ACHN (cell line): ENCODE measurements around the gene IFNGR1.

Experiments used
- DNase-seq: peaks from one replicate; pipeline ENCODE4 v3.0.0-alpha.2; 2015
- in situ Hi-C: cut with HindIII; loops from 2 replicates; pipeline ENCODE4 v1.10.0; 2017; ENCODE audit warnings: low sequenced_read_pairs, low pct_ligation_motif_present, low pct_unique_long_range_greater_than_20kb

The IFNGR1 gene

DNA sequence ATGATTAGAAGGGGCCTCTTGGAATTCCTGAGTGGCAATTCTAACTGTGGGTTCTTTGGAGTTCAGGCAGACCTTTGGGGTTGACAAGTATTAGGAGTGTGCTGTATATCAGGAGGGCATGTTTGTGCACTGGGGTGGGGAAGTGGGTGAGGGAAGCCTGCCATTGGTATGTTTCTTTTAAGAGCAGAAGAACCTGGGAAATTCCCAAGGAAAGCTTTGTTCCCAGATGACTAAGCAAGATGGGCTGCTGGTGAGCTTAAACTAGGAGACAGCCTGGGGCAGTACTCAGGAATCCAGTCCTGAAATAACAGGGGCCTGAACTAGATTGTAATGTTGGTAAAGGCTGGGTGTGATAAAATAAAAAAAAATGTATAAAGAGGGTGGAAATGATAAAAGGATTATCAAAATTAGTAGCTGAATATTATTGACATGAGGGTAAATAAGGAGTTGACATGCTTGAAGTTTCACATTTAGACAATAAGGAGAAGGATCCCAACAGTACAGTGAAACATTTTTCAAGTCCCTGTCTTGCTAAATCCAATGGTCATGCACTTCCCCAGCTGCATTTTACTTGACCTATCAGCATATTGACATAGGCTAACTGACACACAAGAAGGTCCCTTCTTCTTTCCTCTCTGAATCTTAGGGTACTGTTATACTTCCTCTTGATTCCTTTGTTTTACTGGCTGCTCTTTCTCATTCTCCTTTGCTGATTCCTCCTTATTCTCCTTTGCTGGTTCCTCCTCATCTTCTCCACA is 18.4 kb upstream of the IFNGR1 start:
- in situ Hi-C loops, result no loop called here
- peak; percentile 15 for DNase-seq

DNA sequence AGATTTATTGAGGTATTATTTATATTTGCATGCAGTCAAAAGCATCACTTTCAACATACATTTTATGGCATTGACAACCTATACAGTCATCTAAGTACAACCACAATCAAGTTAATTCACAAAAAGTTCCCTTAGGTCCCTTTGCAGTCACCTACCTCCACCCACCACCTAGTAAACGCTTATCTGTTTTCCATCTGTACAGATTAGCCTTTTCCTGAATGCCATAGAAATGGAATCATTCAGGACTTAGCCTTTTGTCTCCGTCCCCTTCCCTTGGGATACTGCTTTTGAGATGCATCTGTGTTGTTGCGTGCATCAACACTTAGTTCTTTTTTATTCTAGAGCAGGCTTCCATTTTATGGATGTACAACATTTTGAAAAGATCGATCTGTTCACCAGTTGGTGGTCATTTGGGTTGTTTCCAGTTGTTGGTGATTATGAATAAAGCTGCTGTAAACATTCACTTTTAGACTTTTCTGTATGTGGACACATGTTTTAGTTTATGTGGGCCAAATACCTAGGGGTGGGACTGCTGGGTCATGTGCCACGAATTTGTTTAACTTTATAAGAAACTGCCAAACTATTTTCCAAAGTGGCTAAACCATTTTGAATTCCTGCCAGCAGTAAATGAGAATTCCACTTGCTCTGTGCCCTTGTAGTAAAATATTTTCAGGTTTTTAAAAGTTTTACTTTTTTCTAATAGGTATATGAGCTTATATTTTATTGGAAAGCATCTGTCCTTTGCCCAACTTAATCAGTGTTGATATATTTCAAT is 17.6 kb upstream of the IFNGR1 start:
- in situ Hi-C loops, result no loop called here
- DNase-seq, result no peak

DNA sequence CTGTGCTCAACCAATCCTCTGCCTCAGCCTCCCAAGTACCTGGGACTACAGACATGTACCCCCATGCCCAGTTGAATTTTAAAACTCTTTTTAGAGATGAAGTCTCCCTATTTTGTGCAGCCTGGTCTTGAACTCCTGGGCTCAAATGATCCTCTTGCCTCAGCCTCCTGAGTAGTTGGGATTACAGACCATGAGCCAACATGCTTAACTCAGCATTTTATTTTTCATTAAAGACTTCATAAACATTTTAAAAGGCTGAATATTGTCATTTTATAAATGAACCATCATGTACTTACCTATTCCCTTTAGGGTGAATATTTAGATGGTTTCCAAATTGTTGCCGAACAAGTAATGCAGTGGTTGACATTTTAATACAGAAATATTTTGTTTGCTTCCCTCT is 16.5 kb upstream of the IFNGR1 start:
- DNase-seq, result no peak
- in situ Hi-C loops, result no loop called here

DNA sequence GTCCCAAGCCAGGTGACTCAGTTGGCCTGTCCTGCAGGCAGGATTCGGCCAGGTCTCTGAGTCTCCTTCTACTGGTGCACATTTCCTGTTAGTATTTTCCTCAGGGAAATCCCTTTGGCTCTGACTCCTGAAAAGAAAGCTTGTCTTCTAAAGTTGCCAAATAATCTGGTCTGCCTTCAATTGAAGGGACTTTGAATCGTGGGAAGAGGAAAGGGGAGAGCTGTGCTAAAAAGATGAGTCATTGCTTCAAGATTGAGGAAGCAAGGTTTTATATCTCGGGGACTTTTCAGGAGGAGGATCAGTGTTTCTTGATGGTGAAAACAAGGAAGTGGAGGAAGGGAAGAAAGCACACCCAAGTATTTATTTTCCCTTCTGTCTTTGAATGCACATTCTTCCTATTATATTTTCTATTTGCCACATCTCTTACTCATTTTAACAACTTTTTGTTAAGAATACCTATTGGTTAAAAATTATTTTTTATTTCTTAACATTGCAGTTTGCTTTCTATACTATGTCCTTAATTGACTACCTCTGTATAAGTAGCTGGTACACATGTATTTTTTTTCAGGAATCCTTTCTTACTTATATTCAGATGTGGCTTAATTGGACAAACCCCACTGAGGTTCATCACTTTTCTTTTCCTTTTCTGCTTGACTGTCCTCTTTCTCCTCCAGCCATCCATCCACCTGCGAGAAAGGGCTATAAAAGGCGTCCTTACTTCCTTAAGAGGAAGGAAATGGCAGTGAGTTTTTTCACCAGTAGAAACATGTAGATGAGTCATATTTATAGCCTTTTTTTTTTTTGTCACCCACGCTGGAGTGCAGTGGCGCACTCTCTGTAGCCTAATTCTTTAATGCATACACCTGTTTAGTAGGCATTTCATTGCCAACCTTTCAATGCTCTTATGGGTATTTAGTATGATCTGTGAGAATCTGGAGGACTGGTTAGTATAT is 15.0 kb upstream of the IFNGR1 start:
- in situ Hi-C loops, result no loop called here
- DNase-seq, result no peak

DNA sequence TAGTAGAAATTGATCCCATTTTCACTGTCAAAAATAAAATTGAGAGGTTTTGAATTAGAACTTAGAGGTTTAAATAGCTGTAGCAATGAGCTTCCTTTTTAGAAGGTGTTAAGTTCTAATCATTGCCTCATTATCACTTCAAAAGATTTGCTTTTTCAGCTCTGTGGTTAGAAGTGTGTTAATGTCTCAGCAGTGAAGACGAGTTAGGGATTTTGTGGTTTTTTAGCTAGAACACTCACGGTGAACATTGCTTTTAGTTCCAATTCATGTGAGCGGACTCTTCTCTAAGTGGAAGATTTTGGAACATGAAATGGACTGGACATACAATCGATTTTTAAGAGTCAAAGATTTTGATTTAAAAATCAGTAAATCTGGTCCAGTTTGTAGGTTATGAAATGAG is 12.7 kb upstream of the IFNGR1 start:
- in situ Hi-C loops, result no loop called here

DNA sequence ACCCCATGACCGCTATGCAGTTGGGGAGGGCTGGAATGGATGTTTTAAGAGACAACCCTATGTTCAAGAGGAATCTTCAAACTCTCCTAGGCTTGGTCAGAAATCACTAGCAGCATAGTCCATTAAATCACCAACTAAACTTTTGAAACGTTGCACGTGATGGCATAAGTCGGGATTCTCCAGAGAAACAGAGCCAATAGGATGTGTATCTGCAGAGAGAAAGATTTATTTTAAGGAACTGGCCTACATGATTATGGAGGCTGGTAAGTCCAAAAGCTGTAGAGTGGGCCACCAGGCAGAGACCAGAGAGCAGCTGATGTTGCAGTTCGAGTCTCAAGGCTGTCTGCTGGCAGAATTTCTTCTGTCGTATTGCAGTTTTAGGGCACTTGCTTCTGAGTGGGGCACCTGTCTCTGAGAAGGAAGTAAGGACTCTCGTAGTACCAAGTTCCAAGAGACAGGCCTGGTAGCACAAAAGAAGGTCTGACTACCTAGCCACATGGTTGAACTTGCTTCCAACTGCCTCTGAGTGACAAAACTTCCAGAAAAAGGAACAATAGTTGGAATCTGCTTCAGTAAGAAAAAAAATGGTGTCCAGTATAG is 11.9 kb upstream of the IFNGR1 start:
- in situ Hi-C loops, result no loop called here
- no peak for DNase-seq

More for the DNA sequence above, 12.7 kb upstream of the IFNGR1 start:
- no peak for DNase-seq

DNA sequence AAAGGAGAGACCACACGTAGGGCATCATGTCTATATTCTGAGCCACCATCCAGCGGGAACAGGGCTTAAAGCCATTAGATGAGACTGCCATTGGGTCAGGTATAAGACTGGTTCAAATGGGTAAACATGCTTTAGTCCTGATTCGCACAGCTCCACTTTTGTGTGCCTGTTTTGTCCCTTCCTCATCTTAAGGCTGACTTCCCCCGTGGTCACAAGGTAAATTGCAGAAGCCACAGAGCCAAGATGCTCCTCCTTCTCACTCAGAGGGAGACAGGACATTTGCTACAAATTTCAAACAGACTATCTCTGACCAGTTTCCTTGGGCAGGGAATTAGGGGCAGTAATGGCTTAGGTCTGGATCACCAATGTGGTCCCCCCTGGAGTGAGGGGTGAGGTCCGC is 11.4 kb upstream of the IFNGR1 start:
- in situ Hi-C loops, result no loop called here
- no peak for DNase-seq

DNA sequence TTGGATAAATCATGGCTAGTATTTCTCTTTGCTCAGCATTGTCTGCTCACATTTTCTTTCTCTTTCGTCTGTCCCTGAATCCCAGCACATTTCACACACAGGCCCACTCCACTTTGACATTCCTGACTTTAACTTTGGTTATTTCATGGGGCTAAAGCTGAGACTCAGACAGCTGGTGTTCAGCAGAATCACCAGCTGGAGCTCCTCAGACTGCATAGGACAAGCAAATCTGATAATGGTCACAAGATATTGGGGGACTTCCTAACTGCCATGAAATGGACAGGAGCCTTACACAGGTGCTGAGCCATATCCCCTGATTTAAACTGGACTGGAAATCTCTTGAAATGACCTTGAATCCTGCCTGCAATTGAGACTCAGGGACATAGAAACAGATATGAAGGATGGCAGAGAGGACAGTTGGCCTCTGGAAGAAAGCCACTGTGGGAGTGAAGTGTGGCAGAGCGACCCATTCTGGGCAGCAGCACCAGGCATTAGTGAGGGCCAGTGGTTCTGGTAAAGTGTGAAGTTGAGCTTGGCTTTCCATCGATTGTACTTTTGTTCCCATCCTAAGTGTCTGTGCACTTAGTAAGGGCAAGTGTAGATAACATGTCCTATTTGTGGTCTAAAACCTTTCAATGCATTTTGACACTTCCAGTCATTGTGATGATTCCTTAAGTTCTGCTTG is 10.0 kb upstream of the IFNGR1 start:
- DNase-seq, result no peak
- in situ Hi-C loops, result no loop called here

DNA sequence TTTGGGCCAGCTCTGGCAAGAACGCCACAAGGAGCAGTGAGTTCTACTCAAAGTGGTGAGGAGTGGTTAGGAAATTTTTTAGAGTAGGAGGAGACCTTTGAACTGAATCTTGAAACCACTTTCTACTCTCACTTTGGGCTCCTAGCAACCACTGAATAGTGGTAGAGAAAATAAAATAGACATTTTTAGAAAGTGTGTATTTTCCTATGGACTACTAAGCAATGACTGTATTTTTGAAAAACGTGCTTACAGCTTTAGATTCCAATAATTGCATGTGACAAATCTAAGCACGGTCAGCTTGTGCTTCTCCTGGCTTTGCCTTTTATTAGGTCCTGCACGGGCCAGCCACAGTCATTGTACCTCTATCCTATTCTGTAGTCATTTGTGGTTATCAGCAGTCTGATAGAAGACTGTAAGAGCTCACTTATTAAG is 8.7 kb upstream of the IFNGR1 start:
- in situ Hi-C loops, result no loop called here
- no peak for DNase-seq

DNA sequence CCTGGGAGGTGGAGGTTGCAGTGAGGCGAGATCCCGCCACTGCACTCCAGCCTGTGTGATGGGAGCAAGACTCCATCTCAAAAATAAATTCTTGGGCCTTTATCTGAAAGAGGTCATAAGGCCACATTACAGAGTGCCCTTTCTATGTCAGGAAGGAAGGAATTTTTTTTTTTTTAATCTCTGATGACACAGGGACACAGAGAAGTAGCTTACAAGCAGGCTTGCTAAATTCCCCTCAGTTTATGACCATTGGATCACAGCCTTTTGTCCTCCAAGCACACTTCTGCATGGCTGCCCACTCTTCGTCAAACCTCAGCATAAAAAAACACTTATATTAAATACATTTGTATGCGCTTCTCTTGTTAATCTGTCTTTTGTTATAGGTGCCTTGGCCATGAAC is 7.5 kb upstream of the IFNGR1 start:
- in situ Hi-C loops, result no loop called here

DNA sequence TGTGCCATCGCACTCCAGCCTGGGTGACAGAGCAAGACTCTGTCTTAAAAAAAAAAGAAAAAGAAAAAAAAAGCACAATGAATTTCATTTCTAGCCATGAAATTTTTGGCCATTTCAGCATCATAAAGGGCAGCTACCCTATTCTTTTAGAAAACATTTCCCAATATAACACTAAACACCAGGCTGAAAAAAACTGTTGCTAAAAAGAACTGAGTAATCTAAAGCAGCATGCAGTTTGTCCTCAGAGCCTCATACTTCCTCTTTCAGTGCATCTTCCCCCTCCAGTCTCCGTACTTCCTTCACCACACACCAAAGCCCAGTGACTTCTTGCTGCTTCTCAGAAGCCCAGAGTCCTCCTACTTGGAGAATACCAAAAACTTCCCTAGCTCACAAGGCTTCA is 5.6 kb upstream of the IFNGR1 start:
- in situ Hi-C loops, result no loop called here

More for the DNA sequence above, 7.5 kb upstream of the IFNGR1 start:
- DNase-seq, result no peak

DNA sequence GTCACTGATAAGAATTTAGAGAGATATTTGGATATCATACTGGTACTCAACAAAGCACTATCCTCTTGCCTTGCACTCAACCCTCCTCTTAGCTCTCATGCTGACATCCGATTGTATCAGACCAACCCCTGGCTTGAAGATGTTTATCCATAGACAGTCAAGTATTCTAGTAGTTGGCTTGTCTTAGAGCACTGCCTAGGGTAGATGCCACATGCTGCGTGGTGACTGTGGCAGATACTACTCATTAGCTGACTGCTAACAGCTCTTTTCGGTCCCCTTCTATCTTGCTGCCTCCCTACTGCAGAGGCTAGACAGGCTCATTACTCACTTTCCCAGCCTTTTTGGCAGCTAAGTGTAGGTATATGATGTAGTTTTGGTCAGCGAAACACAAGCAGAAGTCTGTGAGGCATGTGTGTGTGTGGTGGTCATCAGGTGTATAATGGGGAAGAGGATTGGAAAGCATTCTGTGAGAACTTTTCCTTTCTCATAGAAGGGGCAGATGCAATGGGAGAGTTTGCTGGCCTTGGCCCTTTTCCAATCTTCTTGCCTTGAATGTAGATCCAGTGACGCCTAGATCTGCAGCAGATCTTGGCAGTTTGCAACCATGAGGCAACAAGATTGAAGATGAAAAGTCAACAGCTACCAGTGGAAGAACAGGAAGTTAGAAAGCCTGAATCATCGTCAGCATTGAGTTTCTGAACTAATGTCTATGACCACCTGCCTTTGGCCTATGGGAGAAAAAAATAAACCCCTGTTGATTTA is 4.4 kb upstream of the IFNGR1 start:
- DNase-seq, result no peak
- in situ Hi-C loops, result no loop called here

More for the DNA sequence above, 5.6 kb upstream of the IFNGR1 start:
- DNase-seq, result no peak

DNA sequence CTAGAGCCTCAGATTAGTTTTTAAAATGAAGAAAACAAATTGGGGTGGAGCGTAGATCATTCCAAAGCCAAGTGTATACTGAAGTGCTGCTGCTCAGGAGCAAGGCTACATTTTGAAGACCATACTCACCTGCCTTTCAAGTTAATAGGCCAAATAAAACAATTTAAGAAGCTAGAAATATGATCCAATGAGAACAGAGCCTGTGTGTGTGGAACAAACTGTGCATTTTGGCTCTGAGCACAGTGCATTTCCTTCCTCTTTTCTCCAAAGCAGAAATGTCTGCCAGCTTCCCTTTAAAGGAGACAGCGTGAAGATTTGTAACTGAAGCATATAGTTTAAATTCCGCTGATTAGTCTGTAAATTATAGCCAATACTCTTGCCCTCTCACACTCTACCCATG is 3.2 kb upstream of the IFNGR1 start:
- DNase-seq, result no peak

DNA sequence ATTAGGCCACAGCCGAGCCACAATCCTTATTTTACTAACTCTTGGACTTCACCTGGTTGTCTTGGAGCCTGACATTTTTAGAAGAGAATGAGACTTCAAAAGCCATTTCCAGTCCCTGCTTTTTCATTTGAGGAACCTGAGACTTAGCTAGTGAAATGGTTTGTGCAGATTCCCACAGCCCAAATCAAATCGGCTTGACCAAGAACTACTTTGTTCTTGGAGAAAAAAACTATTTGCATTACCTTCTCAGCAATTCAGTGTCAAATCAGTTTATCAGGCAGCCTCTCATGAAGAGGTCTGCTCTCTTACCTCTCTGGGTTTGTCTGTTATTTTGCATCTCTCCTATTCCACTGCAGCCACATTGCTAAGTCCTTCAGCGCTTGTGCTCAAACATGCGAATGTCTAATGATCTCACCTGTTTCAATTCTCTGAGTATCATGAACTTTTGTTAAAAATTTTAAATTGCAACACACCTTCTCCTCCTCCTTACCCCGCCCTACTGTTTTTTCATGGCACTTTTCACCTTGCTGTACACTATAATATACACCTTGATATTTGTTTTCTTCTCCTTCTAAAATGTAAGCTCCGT is 573 bp upstream of the IFNGR1 start:
- DNase-seq, result no peak
- in situ Hi-C loops, result no loop called here

More for the DNA sequence above, 3.2 kb upstream of the IFNGR1 start:
- in situ Hi-C loops, result no loop called here

DNA sequence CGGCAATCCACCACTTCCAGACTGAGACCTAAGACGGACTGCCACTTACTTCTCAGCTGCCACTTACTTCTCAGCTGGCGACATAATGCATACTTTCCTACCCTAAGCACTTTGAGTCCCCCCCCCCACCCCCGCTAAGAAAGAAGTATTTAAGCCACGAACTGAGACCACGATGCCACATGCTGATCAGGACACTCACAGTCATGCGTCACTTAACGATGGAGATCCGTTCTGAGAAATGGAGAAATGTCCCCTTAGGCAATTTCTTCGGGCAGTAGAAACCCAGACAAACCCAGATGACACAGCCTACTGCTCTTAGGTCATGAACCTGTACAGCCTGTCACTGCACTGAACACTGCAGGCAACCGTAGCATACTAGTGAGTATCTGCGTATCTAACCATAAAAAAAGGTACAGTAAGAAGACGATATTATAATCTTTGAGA is 690 bp downstream of the IFNGR1 start:
- peak; percentile 27 for DNase-seq
- in situ Hi-C loops, result no loop called here

DNA sequence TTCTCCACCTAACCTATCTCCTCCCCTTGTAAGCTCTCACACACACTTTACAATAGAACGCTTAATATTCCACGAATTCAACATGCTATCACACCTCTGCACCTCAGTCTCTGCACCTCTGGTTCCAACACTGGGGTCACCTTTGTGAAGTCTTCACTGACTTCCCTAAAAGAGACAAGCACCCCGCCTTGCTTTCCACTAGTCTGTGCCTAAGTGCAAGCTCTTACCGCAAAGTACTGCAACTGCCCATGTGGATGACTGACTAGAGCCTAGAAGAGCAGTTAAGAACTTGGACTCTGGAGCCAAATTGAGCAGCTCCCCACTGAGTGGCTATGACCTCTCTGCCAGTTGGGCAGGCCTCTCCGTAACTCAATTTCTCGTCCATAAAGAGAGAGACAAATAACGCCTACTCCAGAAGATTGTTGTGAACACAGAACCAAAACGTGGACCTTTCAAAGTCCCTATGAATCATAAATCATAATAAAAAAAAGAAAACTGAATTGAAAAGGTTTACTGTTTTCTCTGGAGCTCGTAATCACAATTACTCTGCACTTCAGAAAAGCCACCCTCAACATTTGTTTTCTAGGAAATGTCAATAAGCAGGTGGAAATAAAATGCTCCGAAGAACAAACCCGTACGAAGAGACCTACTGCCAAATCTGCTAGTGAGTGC is 1.2 kb downstream of the IFNGR1 start:
- in situ Hi-C loops, result no loop called here
- DNase-seq, result no peak
